C4-2B (cell line): ENCODE results near the gene MBTPS2.

ENCODE experiments used
- H3K27ac ChIP-seq: fragments of 450-650 bp; 2 replicates; pipeline ENCODE4 v1.5.1; 2017
- CTCF ChIP-seq: fragments of 450-650 bp; conservative IDR thresholded peaks from 2 replicates; pipeline ENCODE4 v1.5.1; 2017; ENCODE audit warnings: mild to moderate bottlenecking
- ZFX ChIP-seq: fragments of 450-650 bp; IDR thresholded peaks from 2 replicates; pipeline ENCODE4 v1.6.1; 2017

Gene MBTPS2

GRCh38 chrX:21912220-21912619 is 72.8 kb downstream of the MBTPS2 start:
- H3K27ac ChIP-seq: peak overlapping the region; percentile 89; the same call in 1 of the 2 replicates
- TF ChIP-seq ZFX (no peak), CTCF (no peak)

GRCh38 chrX:21912989-21913388 is 73.6 kb downstream of the MBTPS2 start:
- peak overlapping the region; percentile 89 for H3K27ac ChIP-seq
- TF ChIP-seq CTCF (no peak), ZFX (no peak)

GRCh38 chrX:21926116-21926515 is 86.7 kb downstream of the MBTPS2 start:
- TF ChIP-seq CTCF (no peak), ZFX (no peak)
- no peak overlapping the region for H3K27ac ChIP-seq

- H3K27ac ChIP-seq: no peak overlapping the region
- TF ChIP-seq CTCF (no peak), ZFX (no peak)
Measured at GRCh38 chrX:21926527-21927278, 87.3 kb downstream of the MBTPS2 start.

GRCh38 chrX:21929209-21929608 is 89.8 kb downstream of the MBTPS2 start:
- H3K27ac ChIP-seq: no peak overlapping the region
- TF ChIP-seq ZFX: no peak
- TF ChIP-seq CTCF: no peak

- TF ChIP-seq CTCF: no peak
- no peak for TF ChIP-seq ZFX
- no peak overlapping the region for H3K27ac ChIP-seq
Measured at GRCh38 chrX:21930986-21931385, 91.6 kb downstream of the MBTPS2 start.

GRCh38 chrX:21932292-21933002 is 93.0 kb downstream of the MBTPS2 start:
- no peak overlapping the region for H3K27ac ChIP-seq
- TF ChIP-seq CTCF (no peak), ZFX (no peak)
